GM12878 (cell line): Measurements from ENCODE around the gene ATRNL1. TPM values are rescaled to one million over a fixed set of nuclear protein-coding genes. Genes with fewer than 3 reads are reported as not detected.
"Not testable (repeated sequence)": the region's sequence is repeated elsewhere in the genome, so short reads cannot be mapped to it uniquely, and the experiment has no call there.

Experiments
- ATAC-seq: fragments of 200-7000 bp; cut with Tn5 transposase; 3 replicates; pipeline ENCODE4 v1.9.1; 2020; ENCODE audit warnings: mild to moderate bottlenecking, moderate library complexity
- BruUV-seq: library from RNA; stranded (reverse); fragments of 400-500 nt; replicated peaks from 2 replicates; lab custom pipeline; 2021; lab: Mats Ljungman, UMichigan
- CTCF ChIA-PET: fragments of 300-600 bp; sonication (Branson Sonifier 250); formaldehyde crosslinking; extraction: SDS; loops from one replicate; lab custom pipeline; 2021; ENCODE audit warnings: inconsistent platforms; lab: Yijun Ruan, JAX
- POLR2A ChIA-PET: fragments of 350-600 bp; formaldehyde crosslinking; extraction: SDS; loops from one replicate; lab custom pipeline; 2021; ENCODE audit warnings: inconsistent platforms; lab: Charles Lee
- RAD21 ChIA-PET: fragments of 300-600 bp; sonication (Branson Sonifier 250); formaldehyde crosslinking; loops from one replicate; lab custom pipeline; 2023; ENCODE audit warnings: antibody characterized with exemption; ENCODE audit not compliant: unreplicated experiment; lab: Charles Lee
- SMC1A ChIA-PET: fragments of 300-600 bp; sonication (Branson Sonifier 250); formaldehyde crosslinking; loops from one replicate; lab custom pipeline; 2023; ENCODE audit not compliant: unreplicated experiment, uncharacterized antibody; lab: Charles Lee
- DNase-seq: peaks from one replicate; pipeline ENCODE4 v3.0.0-alpha.2; 2011; ENCODE audit warnings: low read depth, low spot score
- FAIRE-seq: peaks from 3 replicates; lab custom pipeline; 2011; peaks lifted over from hg19 to GRCh38; lab: Jason Lieb, UNC
- H2AFZ ChIP-seq: 2 replicates; pipeline ENCODE4 v1.6.0; 2011; ENCODE audit warnings: low read depth, low read length, control low read depth; ENCODE audit not compliant: control insufficient read depth
- H3K27ac ChIP-seq: 2 replicates; pipeline ENCODE4 v1.5.1; 2011; ENCODE audit warnings: control low read depth; ENCODE audit not compliant: control insufficient read depth, insufficient read depth
- H3K27me3 ChIP-seq, 2 experiments: replicated peaks in 1 of 2; 2 replicates each; pipeline versions ENCODE4 v1.6.0 to v1.6.1; 2011; ENCODE audit warnings: low read length in 1 of 2; ENCODE audit not compliant: control insufficient read depth in 2 of 2, insufficient read depth in 2 of 2
- H3K36me3 ChIP-seq, 2 experiments: 2 replicates each; pipeline ENCODE4 v1.5.1; 2011; ENCODE audit warnings: low read length in 1 of 2; ENCODE audit not compliant: control insufficient read depth in 2 of 2, insufficient read depth in 2 of 2
- H3K4me1 ChIP-seq: 2 replicates; pipeline ENCODE4 v1.6.1; 2011; ENCODE audit warnings: mild to moderate bottlenecking, low read length, moderate library complexity, mixed read lengths; ENCODE audit not compliant: control insufficient read depth, insufficient read depth
- H3K4me2 ChIP-seq: 2 replicates; pipeline ENCODE4 v1.6.0; 2011; ENCODE audit warnings: control low read depth; ENCODE audit not compliant: control insufficient read depth, insufficient read depth
- H3K4me3 ChIP-seq: fragments of 200-600 bp; sonication (generic); 2 replicates; pipeline ENCODE4 v1.5.1; 2016
- H3K79me2 ChIP-seq: 2 replicates; pipeline ENCODE4 v1.6.0; 2011; ENCODE audit warnings: low read length; ENCODE audit not compliant: control insufficient read depth, insufficient read depth
- H3K9ac ChIP-seq: 2 replicates; pipeline ENCODE4 v1.8.0; 2011; ENCODE audit warnings: low read length, control low read depth, mixed read lengths; ENCODE audit not compliant: control insufficient read depth, insufficient read depth
- H3K9me3 ChIP-seq: replicated peaks from 3 replicates; pipeline ENCODE4 v1.5.1; 2011; ENCODE audit warnings: mild to moderate bottlenecking, low read length; ENCODE audit not compliant: control insufficient read depth, insufficient read depth
- H4K20me1 ChIP-seq: 2 replicates; pipeline ENCODE4 v1.6.0; 2011; ENCODE audit not compliant: control insufficient read depth, insufficient read depth
- CTCF ChIP-seq, 3 experiments: IDR thresholded peaks in 2 of 3; conservative IDR thresholded peaks in 1 of 3; 2 replicates each; pipeline ENCODE4 v1.5.1; 2011; ENCODE audit warnings: low read depth in 3 of 3, low read length in 3 of 3, mild to moderate bottlenecking in 3 of 3, control low read depth in 2 of 3, moderate library complexity in 2 of 3, inconsistent platforms in 1 of 3, mixed read lengths in 1 of 3; ENCODE audit not compliant: control insufficient read depth in 2 of 3, insufficient read depth in 1 of 3; ENCODE audit errors: extremely low read depth in 1 of 3
- CUX1 ChIP-seq: IDR thresholded peaks from 2 replicates; pipeline ENCODE4 v1.6.1; 2012; ENCODE audit warnings: improper control_type of control experiment, low read depth, low read length; ENCODE audit not compliant: insufficient replicate concordance
- HDAC2 ChIP-seq: fragments of 200-600 bp; sonication (generic); IDR thresholded peaks from 2 replicates; pipeline ENCODE4 v1.6.1; 2017
- HDGF ChIP-seq: fragments of 450-650 bp; IDR thresholded peaks from 2 replicates; pipeline ENCODE4 v1.6.1; 2016; ENCODE audit warnings: antibody characterized with exemption
- LARP7 ChIP-seq: fragments of 450-650 bp; IDR thresholded peaks from 2 replicates; pipeline ENCODE4 v1.6.1; 2017; ENCODE audit warnings: mild to moderate bottlenecking
- MTA3 ChIP-seq: IDR thresholded peaks from 2 replicates; pipeline ENCODE4 v1.6.1; 2012; ENCODE audit warnings: low read length, inconsistent platforms, borderline replicate concordance
- MYC ChIP-seq: IDR thresholded peaks from 2 replicates; pipeline ENCODE4 v1.6.1; 2011; ENCODE audit warnings: mild to moderate bottlenecking, low read length, moderate library complexity, inconsistent platforms; ENCODE audit not compliant: insufficient read depth, insufficient replicate concordance, insufficient read length, severe bottlenecking
- NR2C2 ChIP-seq: IDR thresholded peaks from 2 replicates; pipeline ENCODE4 v1.6.1; 2011; ENCODE audit warnings: borderline replicate concordance, low read depth; ENCODE audit not compliant: control insufficient read depth, insufficient read length
- PBX3 ChIP-seq: IDR thresholded peaks from 2 replicates; pipeline ENCODE4 v1.6.1; 2011; ENCODE audit warnings: mild to moderate bottlenecking, low read depth, low read length, moderate library complexity; ENCODE audit not compliant: insufficient replicate concordance
- SP1 ChIP-seq: IDR thresholded peaks from one replicate; pipeline ENCODE4 v1.6.1; 2011; ENCODE audit warnings: low read depth, low read length
- WRNIP1 ChIP-seq: IDR thresholded peaks from 2 replicates; pipeline ENCODE4 v1.6.1; 2011; ENCODE audit warnings: low read depth, low read length, improper control_type of control experiment, borderline replicate concordance
- ZNF207 ChIP-seq: fragments of 450-650 bp; IDR thresholded peaks from 2 replicates; pipeline ENCODE4 v1.6.1; 2014; ENCODE audit warnings: antibody characterized with exemption, mild to moderate bottlenecking, borderline replicate concordance
- WGBS: methylation state at CpG from one replicate; pipeline ENCODE4 v1.1.6; 2016; ENCODE audit warnings: low lambda C conversion rate; ENCODE audit not compliant: insufficient replicate concordance, insufficient coverage; ENCODE audit errors: missing lambda C conversion rate; 5-methylcytosine and 5-hydroxymethylcytosine counted together
- in situ Hi-C: fragments of 300-500 bp; cut with MboI; formaldehyde crosslinking; loops from 9 replicates; pipeline ENCODE4 v1.14.3; 2018; ENCODE audit warnings: mixed read lengths
- intact Hi-C: fragments of 100-400 bp; cut with micrococcal nuclease; formaldehyde crosslinking; loops from one replicate; pipeline ENCODE4 v1.14.2; 2022; ENCODE audit not compliant: unreplicated experiment
- polyA plus RNA-seq, 11 experiments: library from polyadenylated mRNA; depleted of rRNA in 4 of 11; unstranded in 6 of 11; stranded (reverse) in 5 of 11; fragments of >200 nt; fragmentation: Nextera tagmentation in 4 of 11; fragmentation: Illumina TruSeq in 1 of 11; extraction: Ambion mirVana in 4 of 11; extraction: Trizol in 1 of 11; gene quantifications; 1 replicate in 1 of 11; 2 replicates in 10 of 11; pipeline versions ENCODE4 v1.2.1 to v1.2.3, GENCODE V29; 2011 to 2016; ENCODE audit warnings: inconsistent platforms in 2 of 11, missing spikeins in 2 of 11, low read depth in 1 of 11
- total RNA-seq, 4 experiments: library from RNA; depleted of rRNA in 3 of 4; stranded (reverse); fragments of >200 nt in 3 of 4; fragmentation: Illumina TruSeq in 1 of 4; extraction: Trizol in 1 of 4; gene quantifications; 2 replicates each; pipeline versions ENCODE4 v1.2.1 to v1.2.3, GENCODE V29; 2013 to 2021

ATRNL1 gene
- total and polyA plus RNA-seq, 10 of the 15 experiments (the other 5 are each of a cell fraction or from before 2014, with no cell fraction given), result 0.03 to 1.4 (median 0.34) TPM

GRCh38 chr10:115827231-115828009, 734.3 kb downstream of the ATRNL1 start (continued):
- TF ChIP-seq CUX1, result no peak
- no peak for TF ChIP-seq MTA3
- no peak for TF ChIP-seq PBX3
- TF ChIP-seq HDGF, result no peak
- TF ChIP-seq CTCF (IDR thresholded peaks at IDR 0.05 in 2 of 3, conservative IDR thresholded peaks at IDR 0.05 in 1 of 3; ENCODE audit: control insufficient read depth in 2 of 3, extremely low read depth in 1 of 3, insufficient read depth in 1 of 3, low read depth in 3 of 3, low read length in 3 of 3), result no peak
- TF ChIP-seq WRNIP1, result no peak
- TF ChIP-seq ZNF207, result no peak
- TF ChIP-seq MYC, result no peak
- TF ChIP-seq SP1, result no peak
- TF ChIP-seq LARP7, result no peak
- TF ChIP-seq HDAC2, result no peak
- no peak for TF ChIP-seq NR2C2

- H3K9ac ChIP-seq, H3K79me2 ChIP-seq, H3K4me3 ChIP-seq, H3K4me2 ChIP-seq, H3K36me3 ChIP-seq, POLR2A ChIA-PET, H3K27me3 ChIP-seq, intact Hi-C loops, H3K4me1 ChIP-seq, BruUV-seq, H2AFZ ChIP-seq, ATAC-seq, SMC1A ChIA-PET, H4K20me1 ChIP-seq, in situ Hi-C loops, DNase-seq, H3K9me3 ChIP-seq, RAD21 ChIA-PET, FAIRE-seq, H3K27ac ChIP-seq: not testable (repeated sequence)
- CTCF ChIA-PET, result interaction anchor here (1.9 kb wide), 1 partner anchor 460 kb away, joined by 4 read pairs; no protein-coding TSS in a partner anchor
- WGBS, result 59% methylated on average over 4 of the region's 4 CpGs
These were observed 735.0 kb downstream of the ATRNL1 start for GRCh38 chr10:115828182-115828581.
